KMS-11 (cell line): Measurements from ENCODE around the gene AQP5.

Experiments
- H2AFZ ChIP-seq: fragments of 200-600 bp; sonication (generic); 2 replicates; pipeline ENCODE4 v1.6.1; 2016; ENCODE audit warnings: antibody characterized with exemption, mixed run types, low read depth
- H3K27ac ChIP-seq: fragments of 200-600 bp; sonication (generic); 2 replicates; pipeline ENCODE4 v1.6.1; 2016; ENCODE audit warnings: mild to moderate bottlenecking, mixed run types
- H3K27me3 ChIP-seq: fragments of 200-600 bp; sonication (generic); 2 replicates; pipeline ENCODE4 v1.6.1; 2017; ENCODE audit warnings: mild to moderate bottlenecking, low read depth, mixed run types, moderate library complexity; ENCODE audit not compliant: insufficient read depth
- H3K36me3 ChIP-seq: fragments of 200-600 bp; sonication (generic); 2 replicates; pipeline ENCODE4 v1.6.1; 2017; ENCODE audit warnings: mild to moderate bottlenecking, mixed run types; ENCODE audit not compliant: insufficient read depth
- H3K4me1 ChIP-seq: fragments of 200-600 bp; sonication (generic); 2 replicates; pipeline ENCODE4 v1.6.1; 2016; ENCODE audit warnings: mild to moderate bottlenecking, low read depth, mixed run types; ENCODE audit not compliant: poor library complexity, severe bottlenecking
- H3K4me2 ChIP-seq: fragments of 200-600 bp; sonication (generic); 2 replicates; pipeline ENCODE4 v1.7.0; 2016; ENCODE audit warnings: mild to moderate bottlenecking, mixed run types
- H3K4me3 ChIP-seq: fragments of 200-600 bp; sonication (generic); IDR thresholded peaks from 2 replicates; pipeline ENCODE4 v1.6.1; 2017; ENCODE audit warnings: low read depth, low read length, mixed read lengths; ENCODE audit not compliant: insufficient read depth
- H3K79me2 ChIP-seq: fragments of 200-600 bp; sonication (generic); 2 replicates; pipeline ENCODE4 v1.6.1; 2016; ENCODE audit warnings: low read depth, mixed run types; ENCODE audit not compliant: insufficient read depth
- H3K9ac ChIP-seq: fragments of 200-600 bp; sonication (generic); 2 replicates; pipeline ENCODE4 v1.6.1; 2016; ENCODE audit warnings: mild to moderate bottlenecking, mixed run types
- H4K20me1 ChIP-seq: fragments of 200-600 bp; sonication (generic); 2 replicates; pipeline ENCODE4 v1.6.1; 2016; ENCODE audit warnings: mild to moderate bottlenecking, mixed run types; ENCODE audit not compliant: insufficient read depth
- TF ChIP-seq, protein P1 (sequence below): fragments of 200-600 bp; sonication (generic); conservative IDR thresholded peaks from 2 replicates; pipeline ENCODE4 v1.6.1; 2017; ENCODE audit warnings: low read depth, mild to moderate bottlenecking, antibody characterized with exemption, low read length, moderate library complexity, mixed read lengths

The AQP5 gene

DNA sequence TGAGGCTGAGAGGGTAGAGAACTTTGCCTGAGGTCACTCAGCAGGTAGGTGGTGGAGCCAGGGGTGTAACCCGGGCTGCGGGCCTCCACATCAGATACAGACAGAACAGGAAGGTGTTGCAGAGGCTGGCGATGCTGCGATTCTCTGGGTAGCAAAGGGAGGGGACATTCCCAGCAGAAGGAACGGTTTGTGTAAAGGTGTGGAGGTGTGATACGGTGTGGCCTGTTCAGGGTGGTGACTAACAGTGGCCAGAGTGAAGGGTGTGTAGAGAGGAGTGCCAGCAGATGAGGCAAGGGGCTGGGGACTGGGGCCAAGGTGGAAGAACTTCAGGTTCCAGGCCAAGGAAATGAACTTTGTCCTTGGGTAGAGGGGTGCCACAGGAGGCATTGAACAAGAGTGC, 39.7 kb upstream of the AQP5 start:
- Histone ChIP-seq H3K79me2 (no peaks in the 10 kb centered on the region), H3K4me3 (no peak overlapping the region), H4K20me1 (no peaks in the 10 kb centered on the region), H3K4me1 (no peaks in the 10 kb centered on the region), H2AFZ (no peak overlapping the region), H3K27ac (no peak overlapping the region), H3K9ac (no peak overlapping the region), H3K4me2 (no peak overlapping the region), H3K36me3 (no peaks in the 10 kb centered on the region), H3K27me3 (no peaks in the 10 kb centered on the region)
- TF ChIP-seq, protein P1, sequence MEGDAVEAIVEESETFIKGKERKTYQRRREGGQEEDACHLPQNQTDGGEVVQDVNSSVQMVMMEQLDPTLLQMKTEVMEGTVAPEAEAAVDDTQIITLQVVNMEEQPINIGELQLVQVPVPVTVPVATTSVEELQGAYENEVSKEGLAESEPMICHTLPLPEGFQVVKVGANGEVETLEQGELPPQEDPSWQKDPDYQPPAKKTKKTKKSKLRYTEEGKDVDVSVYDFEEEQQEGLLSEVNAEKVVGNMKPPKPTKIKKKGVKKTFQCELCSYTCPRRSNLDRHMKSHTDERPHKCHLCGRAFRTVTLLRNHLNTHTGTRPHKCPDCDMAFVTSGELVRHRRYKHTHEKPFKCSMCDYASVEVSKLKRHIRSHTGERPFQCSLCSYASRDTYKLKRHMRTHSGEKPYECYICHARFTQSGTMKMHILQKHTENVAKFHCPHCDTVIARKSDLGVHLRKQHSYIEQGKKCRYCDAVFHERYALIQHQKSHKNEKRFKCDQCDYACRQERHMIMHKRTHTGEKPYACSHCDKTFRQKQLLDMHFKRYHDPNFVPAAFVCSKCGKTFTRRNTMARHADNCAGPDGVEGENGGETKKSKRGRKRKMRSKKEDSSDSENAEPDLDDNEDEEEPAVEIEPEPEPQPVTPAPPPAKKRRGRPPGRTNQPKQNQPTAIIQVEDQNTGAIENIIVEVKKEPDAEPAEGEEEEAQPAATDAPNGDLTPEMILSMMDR: no peak

DNA sequence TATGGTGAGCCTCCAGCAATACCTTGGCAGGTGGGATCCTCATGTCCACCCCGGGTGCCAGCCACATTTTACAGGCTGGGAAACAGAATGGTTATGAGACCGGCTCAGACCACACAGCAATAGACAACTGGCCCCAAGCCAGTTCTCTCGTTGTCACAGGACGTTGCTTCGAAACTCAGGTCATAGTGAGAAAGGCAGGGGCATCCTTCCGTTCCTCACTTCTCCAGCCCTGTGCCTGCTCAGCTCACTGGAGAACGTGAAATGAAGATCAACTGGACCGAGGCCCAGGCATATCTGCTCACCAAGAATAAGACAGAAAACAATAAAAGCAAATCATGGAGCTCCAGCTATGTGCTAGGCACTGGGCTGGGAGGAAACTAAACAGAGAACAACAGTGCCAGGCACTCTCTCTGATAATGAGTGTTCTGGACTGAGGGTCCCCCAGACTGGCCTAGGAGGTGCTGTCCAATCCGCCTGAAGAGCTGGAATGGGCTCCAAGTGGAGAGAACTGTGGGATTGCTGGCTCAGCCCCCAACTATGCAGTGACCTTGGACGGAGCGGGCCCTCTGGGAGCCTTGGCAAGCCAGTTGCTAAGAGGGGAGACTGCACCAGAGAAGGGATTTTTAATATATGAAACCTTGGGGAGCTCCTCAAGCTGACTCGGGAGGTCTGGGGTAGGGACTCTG, 39.2 kb upstream of the AQP5 start:
- Histone ChIP-seq H3K27ac (no peak overlapping the region), H2AFZ (no peak overlapping the region), H3K4me3 (no peak overlapping the region), H3K27me3 (no peaks in the 10 kb centered on the region), H3K4me2 (no peak overlapping the region), H3K9ac (no peak overlapping the region), H3K36me3 (no peaks in the 10 kb centered on the region), H3K4me1 (no peaks in the 10 kb centered on the region), H4K20me1 (no peaks in the 10 kb centered on the region), H3K79me2 (no peaks in the 10 kb centered on the region)
- TF ChIP-seq, protein P1: no peak

DNA sequence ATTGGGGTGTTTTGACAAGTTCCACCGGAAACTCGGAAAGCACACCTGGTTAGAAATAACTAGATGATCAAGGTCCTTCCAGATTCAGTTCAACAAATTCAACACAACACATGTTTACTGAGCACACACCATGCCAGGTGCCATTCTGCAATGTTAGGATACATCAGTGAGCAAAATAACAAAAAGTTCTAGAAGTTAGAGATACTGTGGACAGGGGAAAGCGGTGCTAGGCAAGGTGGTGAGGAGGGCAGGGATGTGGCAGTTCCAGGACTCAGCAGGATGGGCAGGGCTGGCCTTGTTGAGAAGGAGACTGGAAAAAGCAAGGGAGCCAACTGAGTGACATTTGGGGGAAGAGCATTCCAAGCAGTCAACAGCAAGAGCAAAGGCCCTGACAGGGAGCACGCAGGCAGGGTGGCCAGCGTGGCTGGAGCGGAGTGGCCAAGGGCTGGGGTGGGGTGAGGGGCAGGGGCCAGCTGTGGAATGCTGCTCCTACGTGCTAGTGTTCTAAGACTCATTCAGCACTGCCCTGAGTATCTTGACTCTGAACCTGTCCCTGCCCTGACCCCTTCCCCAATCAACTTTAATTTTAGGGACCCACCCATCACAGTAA, 38.5 kb upstream of the AQP5 start:
- H3K4me1 ChIP-seq: no peaks in the 10 kb centered on the region
- H2AFZ ChIP-seq: no peak overlapping the region
- H3K27me3 ChIP-seq: no peaks in the 10 kb centered on the region
- TF ChIP-seq, protein P1: no peak
- H4K20me1 ChIP-seq: no peaks in the 10 kb centered on the region
- H3K79me2 ChIP-seq: no peaks in the 10 kb centered on the region
- no peak overlapping the region for H3K27ac ChIP-seq
- H3K9ac ChIP-seq: no peak overlapping the region
- H3K4me2 ChIP-seq: no peak overlapping the region
- no peaks in the 10 kb centered on the region for H3K36me3 ChIP-seq
- H3K4me3 ChIP-seq: no peak overlapping the region

DNA sequence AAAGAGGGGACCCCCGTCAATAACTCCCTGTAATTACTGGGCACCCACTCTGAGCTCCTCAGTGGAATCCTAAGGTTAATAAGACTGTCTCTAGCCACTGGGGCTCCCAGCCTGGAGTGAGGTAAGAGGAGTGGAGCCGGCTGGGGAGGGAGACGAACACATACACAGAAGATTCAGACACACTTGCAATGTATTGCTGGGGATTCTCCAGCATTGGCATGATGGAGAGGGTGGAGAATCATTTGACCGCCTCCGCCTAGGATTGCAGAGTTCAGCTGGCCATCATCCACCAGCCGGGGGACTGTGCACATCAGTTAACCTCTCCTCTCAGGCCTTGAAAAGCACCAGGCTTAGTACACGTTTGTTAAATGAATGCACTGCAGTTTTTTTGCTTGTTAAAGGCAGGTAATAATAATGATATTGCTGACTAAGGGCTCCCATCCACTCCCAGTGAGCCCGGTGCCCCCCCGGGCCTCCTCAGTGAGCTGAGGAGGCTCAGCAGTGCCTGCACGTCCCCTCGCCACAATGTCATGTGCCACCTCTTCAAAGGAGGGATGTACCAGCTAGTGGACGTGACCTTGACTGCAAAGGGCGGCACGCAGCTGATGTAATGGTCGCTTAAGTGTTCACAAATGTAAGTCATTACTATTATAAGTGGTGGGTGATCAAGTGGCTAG, 37.7 kb upstream of the AQP5 start:
- Histone ChIP-seq H3K4me2 (no peak overlapping the region), H3K4me3 (no peak overlapping the region), H2AFZ (no peak overlapping the region), H3K79me2 (no peaks in the 10 kb centered on the region), H3K27me3 (no peaks in the 10 kb centered on the region), H4K20me1 (no peaks in the 10 kb centered on the region), H3K27ac (no peak overlapping the region), H3K9ac (no peak overlapping the region), H3K4me1 (no peaks in the 10 kb centered on the region), H3K36me3 (no peaks in the 10 kb centered on the region)
- TF ChIP-seq, protein P1: no peak
